SK-N-SH (cell line): ENCODE measurements around the gene CERKL.

ENCODE experiments used
- CTCF ChIP-seq: fragments of 200-600 bp; sonication (generic); IDR thresholded peaks from 2 replicates; pipeline ENCODE4 v1.6.1; 2017; ENCODE audit warnings: antibody characterized with exemption, mild to moderate bottlenecking, moderate library complexity
- ELF1 ChIP-seq: IDR thresholded peaks from 2 replicates; pipeline ENCODE4 v1.4.0; 2012
- MAX ChIP-seq: IDR thresholded peaks from 2 replicates; pipeline ENCODE4 v1.4.0; 2012; ENCODE audit warnings: low read depth
- NRF1 ChIP-seq: IDR thresholded peaks from 2 replicates; pipeline ENCODE4 v1.6.1; 2012; ENCODE audit warnings: low read depth, mild to moderate bottlenecking, low read length
- PBX3 ChIP-seq: IDR thresholded peaks from 2 replicates; pipeline ENCODE4; 2012
- REST ChIP-seq: IDR thresholded peaks from 2 replicates; pipeline ENCODE4 v1.6.1; 2012; ENCODE audit warnings: mild to moderate bottlenecking, low read depth, low read length, moderate library complexity
- RFX5 ChIP-seq: IDR thresholded peaks from 2 replicates; pipeline ENCODE4 v1.6.1; 2012; ENCODE audit warnings: mild to moderate bottlenecking, improper control_type of control experiment, low read length
- USF1 ChIP-seq: IDR thresholded peaks from 2 replicates; pipeline ENCODE4 v1.4.0; 2012; ENCODE audit warnings: low read depth, borderline replicate concordance
- YY1 ChIP-seq: IDR thresholded peaks from 2 replicates; pipeline ENCODE4 v1.4.0; 2012; ENCODE audit warnings: low read depth, mild to moderate bottlenecking

- TF ChIP-seq CTCF (no peak), MAX (no peak), USF1 (no peak), YY1 (no peak), RFX5 (no peak), REST (no peak), NRF1 (no peak), ELF1 (no peak), PBX3 (no peak)
These were observed 29.4 kb downstream of the CERKL start for GRCh38 chr2:181627545-181627944.
